Measurements from ENCODE around the gene ABHD3.

ABHD3 gene

GRCh38 chr18:21704603-21705364 is at the start of gene ABHD3:
Gene ABHD3 (minus strand): TSS chr18:21704774. CDS start chr18:21704665, 109 bp downstream.
- peak; percentile 96 for DNase-seq (ENCODE audit: low spot score)
- TF ChIP-seq CTCF (IDR thresholded peaks at IDR 0.05; ENCODE audit: extremely low read depth, missing control alignments), result no peak

- TF ChIP-seq CTCF (IDR thresholded peaks at IDR 0.05; ENCODE audit: extremely low read depth, missing control alignments), result no peak
- DNase-seq (ENCODE audit: low spot score), result no peak
Observed at GRCh38 chr18:21747764-21748693, 43.5 kb upstream of the ABHD3 start.

GRCh38 chr18:21747268-21747667 is 42.7 kb upstream of the ABHD3 start:
- no peak for TF ChIP-seq CTCF (IDR thresholded peaks at IDR 0.05; ENCODE audit: extremely low read depth, missing control alignments)

GRCh38 chr18:21745231-21745630 is 40.7 kb upstream of the ABHD3 start:
- DNase-seq (ENCODE audit: low spot score), result no peak
- no peak for TF ChIP-seq CTCF (IDR thresholded peaks at IDR 0.05; ENCODE audit: extremely low read depth, missing control alignments)

More at GRCh38 chr18:21747268-21747667, 42.7 kb upstream of the ABHD3 start:
- no peak for DNase-seq (ENCODE audit: low spot score)

GRCh38 chr18:21743166-21743832 is 38.7 kb upstream of the ABHD3 start:
- no peak for TF ChIP-seq CTCF (IDR thresholded peaks at IDR 0.05; ENCODE audit: extremely low read depth, missing control alignments)
- DNase-seq (ENCODE audit: low spot score), result no peak

- no peak for DNase-seq (ENCODE audit: low spot score)
- TF ChIP-seq CTCF (IDR thresholded peaks at IDR 0.05; ENCODE audit: extremely low read depth, missing control alignments), result no peak
Observed at GRCh38 chr18:21742315-21742687, 37.7 kb upstream of the ABHD3 start.
